Stimulated activated CD8-positive, alpha-beta memory T cell treated with anti-CD3 and anti-CD28 coated beads, Interleukin-2, amount 100 ng/mL, for 48 hours (primary cell): ENCODE measurements around the gene CHN2.

Experiments used
- DNase-seq, 2 donors: peaks; one replicate each; pipeline ENCODE4 v3.0.0-alpha.2; 2020; ENCODE audit warnings: low read depth in 2 of 2

Gene CHN2

GRCh38 chr7:29284696-29285443, 90.3 kb downstream of the CHN2 start:
- no peak for DNase-seq

DNA sequence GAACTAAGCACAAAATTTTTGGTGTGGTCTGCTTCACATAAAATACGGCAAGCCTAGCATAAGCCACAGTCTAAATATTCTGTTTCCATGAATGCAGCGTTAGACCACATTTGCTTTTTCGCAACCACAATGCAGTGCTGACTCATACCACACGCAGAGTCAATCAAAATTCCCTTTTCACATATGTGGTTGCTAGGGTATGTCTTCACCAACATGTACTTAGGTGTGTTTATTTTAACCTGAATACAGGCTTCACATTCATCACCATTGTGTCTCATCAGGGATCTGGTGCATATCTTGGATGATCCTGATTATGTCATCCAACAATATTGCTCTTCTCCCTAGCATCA, 90.8 kb downstream of the CHN2 start:
- peak; percentile 12 to 33 for DNase-seq

DNA sequence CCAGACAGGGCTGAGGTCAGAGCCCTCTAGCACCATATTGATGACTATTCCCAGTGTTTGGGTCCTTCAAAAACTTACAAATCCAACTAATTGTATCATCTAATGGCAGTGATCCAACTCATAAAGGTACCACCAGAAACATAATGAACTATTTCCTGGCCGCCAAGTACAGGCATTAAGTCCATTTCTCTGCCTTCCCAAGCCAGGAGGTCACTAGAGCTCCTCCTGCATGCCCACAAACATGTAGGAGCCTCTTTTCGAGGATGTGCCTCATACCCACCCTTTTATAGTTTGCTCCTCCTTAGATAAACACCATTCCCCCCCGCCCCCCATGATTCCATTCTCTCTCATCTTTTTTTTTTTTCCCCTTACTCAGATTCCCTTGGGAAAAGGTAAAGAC, 91.3 kb downstream of the CHN2 start:
- no peak for DNase-seq

GRCh38 chr7:29287366-29287765, 92.8 kb downstream of the CHN2 start:
- DNase-seq: no peak

GRCh38 chr7:29288181-29289091, 93.9 kb downstream of the CHN2 start:
- no peak for DNase-seq

DNA sequence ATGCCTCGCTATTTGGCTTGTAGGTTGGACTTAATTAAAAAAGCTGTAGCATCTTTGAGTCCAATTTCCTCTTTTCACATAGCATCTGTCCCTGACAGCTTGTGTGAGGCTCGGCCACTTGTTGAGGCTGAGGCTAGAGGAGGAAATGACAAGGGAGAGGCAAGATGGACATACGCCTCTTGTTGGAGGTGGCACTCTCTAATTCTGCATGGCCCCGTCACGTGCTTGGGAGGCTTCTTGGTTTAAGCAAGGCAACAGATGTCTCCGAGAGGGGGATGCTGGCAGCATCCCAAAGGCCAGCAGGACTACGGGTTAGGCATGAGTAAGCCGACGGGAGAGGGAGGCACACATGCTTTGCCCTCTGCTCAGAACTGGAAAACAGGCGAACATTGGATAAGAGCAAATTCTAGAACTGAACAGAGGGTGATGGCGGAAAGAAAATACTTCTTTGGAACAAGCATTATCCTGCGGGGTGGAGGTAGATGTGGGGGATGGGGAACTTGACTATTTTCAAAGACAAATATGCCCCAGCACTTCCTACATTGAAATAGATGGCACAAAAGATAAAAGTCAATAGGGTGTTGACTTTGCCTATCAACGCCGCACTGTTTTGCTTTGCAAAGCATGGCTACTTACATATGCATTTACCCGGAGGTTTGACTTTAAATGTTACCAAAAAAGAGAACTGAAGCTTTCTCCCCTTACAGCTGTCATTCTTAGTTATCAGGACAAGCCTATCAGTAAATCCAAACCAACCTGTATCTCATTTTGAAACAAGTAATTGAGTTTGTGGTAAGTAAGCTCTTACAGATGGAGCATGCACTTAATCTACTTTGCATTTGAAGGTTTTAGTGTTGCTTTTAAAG, 94.8 kb downstream of the CHN2 start:
- no peak for DNase-seq

DNA sequence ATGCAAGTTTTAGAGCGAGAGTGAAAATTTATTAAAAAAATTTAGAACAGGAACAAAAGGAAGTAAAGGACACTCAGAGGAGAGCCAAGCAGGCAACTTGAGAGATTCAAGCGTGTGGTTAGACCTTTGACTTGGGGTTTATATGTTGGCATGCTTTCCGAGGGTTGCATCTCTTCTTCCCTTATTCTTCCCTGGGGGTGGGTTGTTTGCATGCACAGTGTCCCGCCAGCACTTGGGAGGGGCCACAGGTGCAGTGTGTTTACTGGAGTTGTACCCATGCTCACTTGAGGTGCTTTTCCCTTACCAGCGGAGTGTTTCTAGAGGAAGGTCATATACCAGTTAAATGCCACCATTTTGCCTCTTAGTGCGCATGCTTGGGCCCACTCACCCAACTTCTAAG, 96.3 kb downstream of the CHN2 start:
- DNase-seq: no peak

GRCh38 chr7:29291723-29292618, 97.4 kb downstream of the CHN2 start:
- no peak for DNase-seq

DNA sequence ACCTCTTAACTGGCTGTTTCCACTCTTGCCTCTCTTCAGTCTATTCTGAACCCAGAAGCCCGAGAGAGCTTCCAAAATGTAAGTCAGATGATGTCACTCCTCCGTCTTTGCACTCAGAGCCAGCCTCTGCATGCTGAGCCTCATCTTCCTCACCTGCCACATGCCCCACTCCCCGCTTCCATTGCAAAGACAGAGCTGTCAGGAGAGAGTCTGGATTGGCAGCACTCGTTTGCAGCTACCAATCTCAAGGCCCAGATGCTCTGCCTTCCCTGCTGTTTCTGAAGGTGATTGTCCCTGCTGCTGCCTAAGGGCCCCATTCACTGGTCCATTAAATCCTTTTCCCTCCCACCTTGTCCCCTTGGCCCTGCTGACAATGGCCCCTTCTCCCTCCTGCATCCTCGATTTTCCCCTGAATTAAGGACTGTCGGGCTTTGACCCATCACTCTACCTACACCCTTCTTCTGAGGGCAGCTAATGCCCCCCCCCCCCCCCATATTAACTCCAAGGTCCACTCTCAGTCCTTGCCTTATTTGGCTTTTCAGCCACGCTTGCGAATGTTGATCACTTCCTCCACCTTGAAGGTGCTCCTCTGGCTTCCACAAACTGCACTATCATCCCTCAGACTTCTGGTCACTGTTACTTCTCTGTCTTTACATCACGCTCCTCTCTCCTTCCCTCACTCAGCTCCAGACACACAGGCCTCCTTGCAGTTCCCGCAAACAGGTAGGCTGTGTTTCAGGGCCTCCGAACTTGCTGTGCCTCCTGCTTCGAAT, 98.5 kb downstream of the CHN2 start:
- DNase-seq: no peak

DNA sequence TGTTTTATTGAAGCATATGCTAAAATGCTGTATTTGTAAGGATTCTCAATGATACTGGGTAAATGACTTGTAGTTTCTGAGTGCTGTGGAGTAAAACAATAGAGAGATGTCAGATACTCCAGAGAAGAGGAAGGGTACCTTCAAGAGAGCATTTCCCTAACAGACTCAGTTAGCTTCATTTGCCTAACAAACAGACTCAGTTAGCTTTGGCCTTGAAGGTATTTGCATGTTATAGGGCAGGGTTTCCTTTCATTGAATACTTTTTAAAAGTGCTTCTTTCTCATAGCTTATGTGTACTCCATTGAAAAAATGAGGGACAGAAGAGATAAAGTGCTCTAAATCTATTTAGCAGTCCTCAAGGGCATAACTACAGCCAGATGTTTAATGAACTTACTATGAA, 101.8 kb downstream of the CHN2 start:
- no peak for DNase-seq

DNA sequence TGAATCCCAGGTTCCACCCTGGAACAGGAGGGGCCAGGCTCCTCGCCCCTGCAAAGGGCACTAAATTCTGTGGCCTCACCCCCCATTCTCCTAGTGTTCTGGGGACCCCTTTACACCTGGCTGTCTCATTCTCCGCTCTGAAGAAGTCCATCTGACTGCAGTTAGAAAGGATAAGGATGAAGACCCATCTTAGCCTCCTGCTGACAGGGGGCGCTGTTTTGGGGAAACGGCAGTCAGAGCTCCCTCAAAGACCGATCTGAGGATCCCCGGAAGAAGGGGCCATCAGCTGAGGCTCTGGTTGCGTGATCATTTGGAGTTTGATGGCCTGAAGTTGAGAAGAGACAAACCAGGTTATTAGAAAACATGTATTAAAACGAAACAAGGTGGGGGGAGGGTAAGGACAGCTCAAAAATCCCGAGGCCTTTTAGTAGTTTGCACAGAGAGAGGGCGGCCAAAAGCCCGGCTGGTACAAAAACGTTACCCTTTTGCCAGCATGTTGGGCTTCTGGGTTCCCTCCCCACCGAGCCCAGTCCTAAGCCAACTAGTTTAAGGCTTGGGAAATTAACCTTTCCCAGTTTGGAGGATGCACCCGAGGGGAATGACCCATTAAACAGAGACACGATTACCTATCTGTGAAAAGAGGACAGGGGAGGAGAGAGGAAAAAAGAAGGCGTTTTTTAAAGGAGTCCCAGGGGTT, 102.8 kb downstream of the CHN2 start:
- DNase-seq: no peak

GRCh38 chr7:29299086-29299485, 104.5 kb downstream of the CHN2 start:
- no peak for DNase-seq

GRCh38 chr7:29300026-29300480, 105.5 kb downstream of the CHN2 start:
- DNase-seq: no peak

DNA sequence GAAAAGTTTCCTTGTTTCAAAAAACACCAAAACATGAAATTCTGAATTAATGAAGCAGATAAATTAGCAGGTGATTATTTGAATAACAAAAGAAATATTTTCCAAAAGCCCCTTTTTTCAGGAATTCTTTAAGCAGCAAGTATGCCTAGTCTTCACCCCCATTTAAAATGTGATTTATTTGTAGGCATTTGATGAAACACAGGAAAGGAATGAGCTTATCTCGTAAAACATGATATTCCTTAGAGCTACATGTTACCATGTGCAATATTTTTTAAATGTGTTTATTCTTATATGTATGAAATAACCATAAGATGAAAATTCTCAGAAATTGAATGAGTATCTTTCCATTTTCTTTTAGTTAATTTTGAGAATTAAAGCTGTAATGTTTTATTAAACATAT, 106.1 kb downstream of the CHN2 start:
- DNase-seq: no peak

GRCh38 chr7:29302666-29303395, 108.3 kb downstream of the CHN2 start:
- DNase-seq: no peak

- DNase-seq: no peak
Observed at GRCh38 chr7:29304756-29305155, 110.2 kb downstream of the CHN2 start.

- DNase-seq: no peak
Observed at GRCh38 chr7:29306319-29306991, 111.9 kb downstream of the CHN2 start.

- no peak for DNase-seq
Observed at GRCh38 chr7:29308424-29308823, 113.8 kb downstream of the CHN2 start.
